Panc1 (cell line): ENCODE data around the gene TAOK3. TPM values are rescaled to one million over a fixed set of nuclear protein-coding genes. Genes with fewer than 3 reads are reported as not detected.

ENCODE experiments used
- ATAC-seq: fragments of 200-7000 bp; cut with Tn5 transposase; 2 replicates; pipeline ENCODE4 v1.9.1; 2020; ENCODE audit warnings: mild to moderate bottlenecking, moderate library complexity
- BruUV-seq: library from RNA; stranded (reverse); fragments of 400-500 nt; replicated peaks from 2 replicates; lab custom pipeline; 2021; lab: Mats Ljungman, UMichigan
- CTCF ChIA-PET: fragments of 300-600 bp; sonication (Branson Sonifier 250); formaldehyde crosslinking; loops from one replicate; lab custom pipeline; 2022; ENCODE audit warnings: antibody characterized with exemption; lab: Charles Lee
- POLR2A ChIA-PET: fragments of 300-600 bp; sonication (Branson Sonifier 250); formaldehyde crosslinking; loops from one replicate; lab custom pipeline; 2022; ENCODE audit warnings: antibody characterized with exemption; lab: Charles Lee
- DNase-seq: peaks from one replicate; pipeline ENCODE4 v3.0.0-alpha.2; 2010; ENCODE audit warnings: low read depth, low spot score
- H3K27ac ChIP-seq: 2 replicates; pipeline ENCODE4 v1.5.1; 2011; ENCODE audit warnings: mild to moderate bottlenecking, low read length, inconsistent platforms
- H3K27me3 ChIP-seq: fragments of 200-500 bp; sonication (Bioruptor generic); 2 replicates; pipeline ENCODE4 v1.6.0; 2014; ENCODE audit warnings: low read length, inconsistent platforms; ENCODE audit not compliant: control insufficient read depth, insufficient read depth
- H3K36me3 ChIP-seq: fragments of 200-500 bp; sonication (Bioruptor generic); 2 replicates; pipeline ENCODE4 v1.5.1; 2014; ENCODE audit warnings: inconsistent platforms, mild to moderate bottlenecking, low read length, moderate library complexity; ENCODE audit not compliant: control insufficient read depth, insufficient read depth
- H3K4me1 ChIP-seq: 2 replicates; pipeline ENCODE4 v1.5.1; 2011; ENCODE audit warnings: inconsistent platforms, mild to moderate bottlenecking, low read length, moderate library complexity; ENCODE audit not compliant: control insufficient read depth, insufficient read depth
- H3K4me3 ChIP-seq, 2 experiments: 2 replicates each; pipeline ENCODE4 v1.5.1; 2011 to 2012; ENCODE audit warnings: low read depth in 2 of 2, low read length in 2 of 2, mild to moderate bottlenecking in 2 of 2, inconsistent platforms in 1 of 2, moderate library complexity in 1 of 2
- H3K9me3 ChIP-seq: fragments of 200-500 bp; sonication (Bioruptor generic); 2 replicates; pipeline ENCODE4 v1.5.1; 2014; ENCODE audit warnings: low read depth, mild to moderate bottlenecking, inconsistent platforms, low read length, moderate library complexity; ENCODE audit not compliant: control insufficient read depth, insufficient read depth
- POLR2AphosphoS5 ChIP-seq: IDR thresholded peaks from 2 replicates; pipeline ENCODE4 v1.6.1; 2012; ENCODE audit warnings: mild to moderate bottlenecking, low read depth, low read length, moderate library complexity
- SIN3A ChIP-seq: IDR thresholded peaks from 2 replicates; pipeline ENCODE4 v1.6.1; 2012; ENCODE audit warnings: low read depth, mild to moderate bottlenecking, low read length, moderate library complexity, borderline replicate concordance; ENCODE audit not compliant: insufficient read depth
- TCF7L2 ChIP-seq: IDR thresholded peaks from 2 replicates; pipeline ENCODE4 v1.6.1; 2011; ENCODE audit warnings: mild to moderate bottlenecking, low read depth, low read length, inconsistent platforms
- in situ Hi-C: cut with HindIII; loops from 2 replicates; pipeline ENCODE4 v1.10.0; 2016; ENCODE audit warnings: low sequenced_read_pairs, low pct_unique_long_range_greater_than_20kb
- intact Hi-C: fragments of 100-400 bp; cut with micrococcal nuclease; formaldehyde crosslinking; loops from one replicate; pipeline ENCODE4 v1.10.0; 2022; ENCODE audit not compliant: unreplicated experiment
- total RNA-seq: library from RNA; stranded (reverse); gene quantifications from one replicate; pipeline ENCODE4 v1.2.1, GENCODE V29; 2021; ENCODE audit not compliant: unreplicated experiment
- TF ChIP-seq, protein P1 (sequence below), 2 experiments: IDR thresholded peaks; 2 replicates each; pipeline ENCODE4 v1.6.1; 2011 to 2012; ENCODE audit warnings: low read depth in 2 of 2, control low read depth in 1 of 2, low read length in 1 of 2, mild to moderate bottlenecking in 1 of 2, moderate library complexity in 1 of 2; ENCODE audit not compliant: insufficient read depth in 1 of 2
- TF ChIP-seq, protein P2 (sequence below): fragments of 450-650 bp; IDR thresholded peaks from 2 replicates; pipeline ENCODE4 v1.5.1; 2017; ENCODE audit warnings: mild to moderate bottlenecking

Gene TAOK3
- total RNA-seq, 1 experiment from 2014 or later: 30.5 TPM

DNA sequence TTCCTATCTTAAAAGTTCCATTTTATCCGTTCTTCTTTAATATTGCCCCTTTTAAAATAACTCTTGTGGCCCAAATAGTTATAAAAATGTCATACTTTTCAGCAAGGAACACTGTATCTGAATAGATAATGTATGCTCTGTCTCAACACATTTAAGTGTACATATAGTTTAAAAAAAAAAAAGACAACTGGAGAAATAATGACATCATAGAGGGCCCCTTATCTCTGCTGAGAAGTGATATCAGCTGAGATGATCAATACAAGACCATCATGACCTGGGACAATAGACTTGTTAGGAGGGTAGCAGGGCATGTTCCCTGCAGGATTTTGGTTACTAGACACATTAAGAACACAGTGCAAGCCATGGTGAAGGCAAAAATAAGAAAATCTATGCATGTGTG is 159.3 kb downstream of the TAOK3 start:
- ChIA-PET CTCF (no interaction called here), POLR2A (no interaction called here)
- TF ChIP-seq, protein P1, sequence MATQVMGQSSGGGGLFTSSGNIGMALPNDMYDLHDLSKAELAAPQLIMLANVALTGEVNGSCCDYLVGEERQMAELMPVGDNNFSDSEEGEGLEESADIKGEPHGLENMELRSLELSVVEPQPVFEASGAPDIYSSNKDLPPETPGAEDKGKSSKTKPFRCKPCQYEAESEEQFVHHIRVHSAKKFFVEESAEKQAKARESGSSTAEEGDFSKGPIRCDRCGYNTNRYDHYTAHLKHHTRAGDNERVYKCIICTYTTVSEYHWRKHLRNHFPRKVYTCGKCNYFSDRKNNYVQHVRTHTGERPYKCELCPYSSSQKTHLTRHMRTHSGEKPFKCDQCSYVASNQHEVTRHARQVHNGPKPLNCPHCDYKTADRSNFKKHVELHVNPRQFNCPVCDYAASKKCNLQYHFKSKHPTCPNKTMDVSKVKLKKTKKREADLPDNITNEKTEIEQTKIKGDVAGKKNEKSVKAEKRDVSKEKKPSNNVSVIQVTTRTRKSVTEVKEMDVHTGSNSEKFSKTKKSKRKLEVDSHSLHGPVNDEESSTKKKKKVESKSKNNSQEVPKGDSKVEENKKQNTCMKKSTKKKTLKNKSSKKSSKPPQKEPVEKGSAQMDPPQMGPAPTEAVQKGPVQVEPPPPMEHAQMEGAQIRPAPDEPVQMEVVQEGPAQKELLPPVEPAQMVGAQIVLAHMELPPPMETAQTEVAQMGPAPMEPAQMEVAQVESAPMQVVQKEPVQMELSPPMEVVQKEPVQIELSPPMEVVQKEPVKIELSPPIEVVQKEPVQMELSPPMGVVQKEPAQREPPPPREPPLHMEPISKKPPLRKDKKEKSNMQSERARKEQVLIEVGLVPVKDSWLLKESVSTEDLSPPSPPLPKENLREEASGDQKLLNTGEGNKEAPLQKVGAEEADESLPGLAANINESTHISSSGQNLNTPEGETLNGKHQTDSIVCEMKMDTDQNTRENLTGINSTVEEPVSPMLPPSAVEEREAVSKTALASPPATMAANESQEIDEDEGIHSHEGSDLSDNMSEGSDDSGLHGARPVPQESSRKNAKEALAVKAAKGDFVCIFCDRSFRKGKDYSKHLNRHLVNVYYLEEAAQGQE (IDR thresholded peaks at IDR 0.05; ENCODE audit: insufficient read depth in 1 of 2, low read depth in 2 of 2, low read length in 1 of 2): no peak
- no peak for TF ChIP-seq POLR2AphosphoS5
- TF ChIP-seq, protein P2, sequence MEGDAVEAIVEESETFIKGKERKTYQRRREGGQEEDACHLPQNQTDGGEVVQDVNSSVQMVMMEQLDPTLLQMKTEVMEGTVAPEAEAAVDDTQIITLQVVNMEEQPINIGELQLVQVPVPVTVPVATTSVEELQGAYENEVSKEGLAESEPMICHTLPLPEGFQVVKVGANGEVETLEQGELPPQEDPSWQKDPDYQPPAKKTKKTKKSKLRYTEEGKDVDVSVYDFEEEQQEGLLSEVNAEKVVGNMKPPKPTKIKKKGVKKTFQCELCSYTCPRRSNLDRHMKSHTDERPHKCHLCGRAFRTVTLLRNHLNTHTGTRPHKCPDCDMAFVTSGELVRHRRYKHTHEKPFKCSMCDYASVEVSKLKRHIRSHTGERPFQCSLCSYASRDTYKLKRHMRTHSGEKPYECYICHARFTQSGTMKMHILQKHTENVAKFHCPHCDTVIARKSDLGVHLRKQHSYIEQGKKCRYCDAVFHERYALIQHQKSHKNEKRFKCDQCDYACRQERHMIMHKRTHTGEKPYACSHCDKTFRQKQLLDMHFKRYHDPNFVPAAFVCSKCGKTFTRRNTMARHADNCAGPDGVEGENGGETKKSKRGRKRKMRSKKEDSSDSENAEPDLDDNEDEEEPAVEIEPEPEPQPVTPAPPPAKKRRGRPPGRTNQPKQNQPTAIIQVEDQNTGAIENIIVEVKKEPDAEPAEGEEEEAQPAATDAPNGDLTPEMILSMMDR: no peak
- no peak for TF ChIP-seq SIN3A
- TF ChIP-seq TCF7L2: no peak
- H3K4me3 ChIP-seq: no peak overlapping the region
- no peak for ATAC-seq
- no peaks in the 10 kb centered on the region for H3K9me3 ChIP-seq
- H3K27me3 ChIP-seq: no peaks in the 10 kb centered on the region
- intact Hi-C loops: no loop called here
- H3K36me3 ChIP-seq: no peaks in the 10 kb centered on the region; the same call in none of the 2 replicates
- in situ Hi-C loops: no loop called here
- BruUV-seq: no TSS peak
- no peak for DNase-seq
- H3K27ac ChIP-seq: no peak overlapping the region
- H3K4me1 ChIP-seq: no peaks in the 10 kb centered on the region

DNA sequence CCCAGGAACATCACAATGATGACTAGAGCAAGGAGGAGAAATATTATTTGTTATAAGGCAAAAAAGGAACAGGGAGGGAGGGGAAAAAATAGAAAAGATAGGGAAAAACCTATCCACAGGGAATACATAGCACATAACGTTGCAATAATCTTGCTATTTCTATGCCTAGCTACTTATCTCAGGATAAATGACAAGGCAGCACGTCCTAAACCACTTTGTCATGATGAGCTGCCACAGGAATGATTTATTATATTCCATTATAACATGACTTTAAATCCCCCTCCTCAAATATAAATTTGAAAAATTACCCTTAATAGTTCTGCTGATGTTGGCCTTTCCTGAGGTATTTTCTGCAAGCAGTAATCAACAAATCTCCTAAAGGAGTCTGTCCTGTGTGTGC is 160.1 kb downstream of the TAOK3 start:
- Histone ChIP-seq H3K27me3 (no peaks in the 10 kb centered on the region), H3K4me3 (no peak overlapping the region), H3K36me3 (no peaks in the 10 kb centered on the region; the same call in none of the 2 replicates), H3K27ac (no peak overlapping the region), H3K9me3 (no peaks in the 10 kb centered on the region), H3K4me1 (no peaks in the 10 kb centered on the region)
- in situ Hi-C loops: no loop called here
- TF ChIP-seq, protein P1 (IDR thresholded peaks at IDR 0.05; ENCODE audit: insufficient read depth in 1 of 2, low read depth in 2 of 2, low read length in 1 of 2): no peak
- TF ChIP-seq, protein P2: no peak
- TF ChIP-seq POLR2AphosphoS5 (no peak), SIN3A (no peak), TCF7L2 (no peak)
- intact Hi-C loops: no loop called here
- ChIA-PET POLR2A (no interaction called here), CTCF (no interaction called here)
- ATAC-seq (no peak), DNase-seq (no peak)
- no TSS peak for BruUV-seq
